ENCODE data around the gene RPS19.

The RPS19 gene

GRCh38 chr19:41883463-41883820 lies 23.4 kb downstream of the RPS19 start:
- DNase-seq: no peak
- peaks cover 49% of the 10 kb centered on the region for H3K4me1 Mint-ChIP-seq
- no peak for TF ChIP-seq CTCF (IDR thresholded peaks at IDR 0.05)
- H3K27ac Mint-ChIP-seq: no peak overlapping the region
- H3K36me3 Mint-ChIP-seq (ENCODE audit: low read depth): no peaks in the 10 kb centered on the region
- H3K9me3 Mint-ChIP-seq: no peaks in the 10 kb centered on the region
- peaks cover 44% of the 10 kb centered on the region for H3K27me3 Mint-ChIP-seq (ENCODE audit: low read depth, poor library complexity)
- H3K4me3 Mint-ChIP-seq: peak overlapping the region; percentile 94

- no peak for TF ChIP-seq CTCF (IDR thresholded peaks at IDR 0.05)
- peak overlapping the region; percentile 94 for H3K4me3 Mint-ChIP-seq
- peaks cover 45% of the 10 kb centered on the region for H3K27me3 Mint-ChIP-seq (ENCODE audit: low read depth, poor library complexity)
- no peaks in the 10 kb centered on the region for H3K36me3 Mint-ChIP-seq (ENCODE audit: low read depth)
- DNase-seq: peak; percentile 91
- H3K4me1 Mint-ChIP-seq: peaks cover 51% of the 10 kb centered on the region
- H3K9me3 Mint-ChIP-seq: no peaks in the 10 kb centered on the region
- H3K27ac Mint-ChIP-seq: no peak overlapping the region
These were observed 24.0 kb downstream of the RPS19 start for GRCh38 chr19:41883821-41884733.

GRCh38 chr19:41886761-41887710 lies 27.0 kb downstream of the RPS19 start:
- peak overlapping the region; percentile 2 for H3K4me3 Mint-ChIP-seq
- peaks cover 46% of the 10 kb centered on the region for H3K4me1 Mint-ChIP-seq
- no peaks in the 10 kb centered on the region for H3K9me3 Mint-ChIP-seq
- TF ChIP-seq CTCF (IDR thresholded peaks at IDR 0.05): no peak
- DNase-seq: no peak
- H3K36me3 Mint-ChIP-seq (ENCODE audit: low read depth): no peaks in the 10 kb centered on the region
- H3K27ac Mint-ChIP-seq: no peak overlapping the region
- peaks cover 20% of the 10 kb centered on the region for H3K27me3 Mint-ChIP-seq (ENCODE audit: low read depth, poor library complexity)

GRCh38 chr19:41887711-41888382 lies 27.8 kb downstream of the RPS19 start:
- Mint-ChIP-seq H3K4me3 (no peak overlapping the region), H3K9me3 (no peaks in the 10 kb centered on the region), H3K4me1 (peaks cover 39% of the 10 kb centered on the region), H3K36me3 (ENCODE audit: low read depth) (no peaks in the 10 kb centered on the region), H3K27ac (no peak overlapping the region), H3K27me3 (ENCODE audit: low read depth, poor library complexity) (peaks cover 12% of the 10 kb centered on the region)
- peak; percentile 35 for DNase-seq
- TF ChIP-seq CTCF (IDR thresholded peaks at IDR 0.05): no peak

DNA sequence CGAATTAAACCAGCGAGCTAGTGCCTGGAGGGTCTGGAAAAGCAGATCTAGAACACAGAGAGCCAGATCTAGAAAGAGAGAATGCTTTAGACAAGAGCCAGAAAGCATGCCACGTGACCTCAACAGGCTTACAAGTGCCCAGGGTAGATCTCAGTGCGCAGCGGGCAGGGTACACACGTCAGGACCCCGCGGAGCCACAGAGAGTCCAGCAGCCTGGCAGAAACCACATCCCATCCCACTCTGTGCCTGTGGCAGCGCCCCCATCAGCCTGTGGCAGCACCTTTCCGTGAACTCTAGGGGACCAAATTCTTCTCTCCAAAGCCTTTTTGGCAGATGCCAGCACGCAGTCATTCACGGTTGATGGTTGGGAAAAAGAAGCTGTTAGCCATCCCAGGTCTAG lies 28.9 kb downstream of the RPS19 start:
- Mint-ChIP-seq H3K27ac (no peak overlapping the region), H3K9me3 (no peaks in the 10 kb centered on the region), H3K4me3 (no peak overlapping the region), H3K27me3 (ENCODE audit: low read depth, poor library complexity) (peaks cover 5% of the 10 kb centered on the region), H3K36me3 (ENCODE audit: low read depth) (no peaks in the 10 kb centered on the region), H3K4me1 (peaks cover 36% of the 10 kb centered on the region)
- DNase-seq: no peak
- no peak for TF ChIP-seq CTCF (IDR thresholded peaks at IDR 0.05)
